AG04449 (cell line): ENCODE measurements around the gene ZNF341.

Experiments
- CTCF ChIA-PET: fragments of 350-600 bp; formaldehyde crosslinking; extraction: SDS; loops from one replicate; lab custom pipeline; 2021; ENCODE audit warnings: antibody characterized with exemption; lab: Yijun Ruan, JAX
- POLR2A ChIA-PET: fragments of 400-600, 350-600 bp; formaldehyde crosslinking; extraction: SDS; loops from one replicate; lab custom pipeline; 2020; ENCODE audit warnings: antibody characterized with exemption, inconsistent platforms; lab: Yijun Ruan, JAX
- DNase-seq: peaks from one replicate; pipeline ENCODE4 v3.0.0-alpha.2; 2010; ENCODE audit warnings: low read depth, low spot score
- H3K4me3 ChIP-seq: 2 replicates; pipeline ENCODE4 v1.5.1; 2011; ENCODE audit warnings: low read depth, mild to moderate bottlenecking, control low read depth, low read length
- TF ChIP-seq, protein P1 (sequence below): IDR thresholded peaks from one replicate; pipeline ENCODE4 v1.5.1; 2011; ENCODE audit warnings: mild to moderate bottlenecking, moderate library complexity, low read length, control low read depth, inconsistent platforms; ENCODE audit not compliant: insufficient read depth; ENCODE audit errors: missing control alignments

Gene ZNF341

DNA sequence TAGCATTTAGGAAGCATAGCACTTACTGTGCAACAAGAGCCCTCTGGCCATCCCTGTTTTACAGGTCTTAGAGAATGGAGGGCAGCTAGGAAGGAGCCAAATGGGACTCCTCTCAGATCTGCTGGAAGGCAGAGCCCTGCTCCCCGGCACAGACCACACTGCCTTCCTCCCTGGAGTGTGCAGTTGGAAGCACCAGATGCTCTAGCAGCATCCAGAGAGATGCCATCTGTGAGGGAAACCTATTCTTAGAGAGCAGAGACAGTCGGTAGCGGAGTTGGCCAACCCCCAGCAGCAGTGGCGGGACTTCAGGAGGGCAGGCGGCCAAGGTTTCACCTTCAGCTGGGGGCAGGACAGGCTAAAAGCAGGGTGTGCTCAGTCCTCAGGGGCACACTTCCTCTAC is 28.9 kb upstream of the ZNF341 start:
- TF ChIP-seq, protein P1, sequence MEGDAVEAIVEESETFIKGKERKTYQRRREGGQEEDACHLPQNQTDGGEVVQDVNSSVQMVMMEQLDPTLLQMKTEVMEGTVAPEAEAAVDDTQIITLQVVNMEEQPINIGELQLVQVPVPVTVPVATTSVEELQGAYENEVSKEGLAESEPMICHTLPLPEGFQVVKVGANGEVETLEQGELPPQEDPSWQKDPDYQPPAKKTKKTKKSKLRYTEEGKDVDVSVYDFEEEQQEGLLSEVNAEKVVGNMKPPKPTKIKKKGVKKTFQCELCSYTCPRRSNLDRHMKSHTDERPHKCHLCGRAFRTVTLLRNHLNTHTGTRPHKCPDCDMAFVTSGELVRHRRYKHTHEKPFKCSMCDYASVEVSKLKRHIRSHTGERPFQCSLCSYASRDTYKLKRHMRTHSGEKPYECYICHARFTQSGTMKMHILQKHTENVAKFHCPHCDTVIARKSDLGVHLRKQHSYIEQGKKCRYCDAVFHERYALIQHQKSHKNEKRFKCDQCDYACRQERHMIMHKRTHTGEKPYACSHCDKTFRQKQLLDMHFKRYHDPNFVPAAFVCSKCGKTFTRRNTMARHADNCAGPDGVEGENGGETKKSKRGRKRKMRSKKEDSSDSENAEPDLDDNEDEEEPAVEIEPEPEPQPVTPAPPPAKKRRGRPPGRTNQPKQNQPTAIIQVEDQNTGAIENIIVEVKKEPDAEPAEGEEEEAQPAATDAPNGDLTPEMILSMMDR: no peak
- H3K4me3 ChIP-seq: no peak overlapping the region
- POLR2A ChIA-PET: no interaction called here
- CTCF ChIA-PET: no interaction called here
- DNase-seq: no peak

DNA sequence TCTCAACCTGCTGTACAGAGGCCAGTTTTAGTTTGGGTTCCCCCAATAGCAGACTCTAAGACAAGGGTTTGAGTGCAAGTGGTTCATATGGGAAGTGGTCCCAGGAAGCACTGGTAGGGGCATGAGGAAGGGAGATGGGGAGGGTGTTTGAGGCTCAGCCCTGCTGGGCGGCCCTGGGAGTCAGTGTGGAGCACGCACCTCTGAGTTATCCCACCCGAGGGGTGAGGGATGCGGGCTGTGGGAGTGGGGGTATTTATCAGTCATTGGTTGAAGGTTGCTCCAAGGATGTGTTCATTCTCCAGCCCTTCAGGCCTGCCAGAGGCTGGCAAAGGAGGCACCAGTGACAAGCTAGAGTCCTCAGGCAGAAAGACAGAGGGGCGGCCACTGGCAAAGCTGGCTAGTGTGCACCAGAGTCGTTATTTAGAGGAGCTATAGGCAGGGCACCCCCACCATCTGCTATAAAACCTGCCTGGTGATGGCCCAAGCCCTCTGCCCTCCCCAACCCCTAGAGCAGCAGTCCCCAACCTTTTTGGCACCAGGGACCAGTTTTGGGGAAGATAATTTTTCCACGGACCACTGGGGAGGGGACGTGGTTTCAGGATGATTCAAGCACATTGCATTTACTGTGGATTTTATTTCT is 28.2 kb upstream of the ZNF341 start:
- TF ChIP-seq, protein P1: no peak
- H3K4me3 ChIP-seq: no peak overlapping the region
- no peak for DNase-seq
- ChIA-PET POLR2A (interaction anchor here (0.9 kb wide), 1 partner anchor 16 kb away, joined by 3 read pairs; the partner anchor contains the start of gene PXMP4), CTCF (no interaction called here)

DNA sequence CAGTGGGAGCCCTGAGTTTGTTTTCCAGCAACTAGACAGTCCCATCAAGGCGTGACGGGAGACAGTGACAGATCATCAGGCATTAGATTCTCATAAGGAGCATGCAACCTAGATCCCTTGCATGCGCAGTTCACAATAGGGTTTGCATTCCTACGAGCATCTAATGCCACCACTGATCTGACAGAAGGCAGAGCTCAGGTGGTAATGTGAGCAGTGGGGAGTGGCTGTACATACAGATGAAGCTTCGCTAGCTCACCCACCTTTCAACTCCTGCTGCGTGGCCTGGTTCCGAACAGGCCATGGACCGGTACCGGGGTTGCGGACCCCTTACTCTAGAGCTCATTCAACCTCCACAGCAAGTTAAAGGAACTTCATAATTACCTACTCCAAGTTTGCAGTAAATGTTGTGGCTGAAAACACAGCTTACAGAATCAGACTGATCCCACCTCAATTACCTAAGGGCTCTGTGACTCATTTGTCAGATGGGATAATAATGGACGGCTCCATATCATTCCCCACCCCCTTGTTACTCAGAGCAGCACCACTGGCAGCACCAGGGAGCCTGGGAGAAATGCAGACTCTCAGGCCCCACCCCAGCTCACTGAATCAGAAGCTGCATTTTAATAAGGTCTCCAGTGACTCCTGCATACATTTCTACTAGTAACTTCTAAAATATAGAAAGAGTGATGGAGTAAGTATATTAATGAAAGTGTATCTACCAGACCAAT is 27.4 kb upstream of the ZNF341 start:
- CTCF ChIA-PET: no interaction called here
- TF ChIP-seq, protein P1: no peak
- no peak for DNase-seq
- H3K4me3 ChIP-seq: no peak overlapping the region
- POLR2A ChIA-PET: interaction anchor here (0.9 kb wide), 1 partner anchor 16 kb away, joined by 3 read pairs; the partner anchor contains the start of gene PXMP4

DNA sequence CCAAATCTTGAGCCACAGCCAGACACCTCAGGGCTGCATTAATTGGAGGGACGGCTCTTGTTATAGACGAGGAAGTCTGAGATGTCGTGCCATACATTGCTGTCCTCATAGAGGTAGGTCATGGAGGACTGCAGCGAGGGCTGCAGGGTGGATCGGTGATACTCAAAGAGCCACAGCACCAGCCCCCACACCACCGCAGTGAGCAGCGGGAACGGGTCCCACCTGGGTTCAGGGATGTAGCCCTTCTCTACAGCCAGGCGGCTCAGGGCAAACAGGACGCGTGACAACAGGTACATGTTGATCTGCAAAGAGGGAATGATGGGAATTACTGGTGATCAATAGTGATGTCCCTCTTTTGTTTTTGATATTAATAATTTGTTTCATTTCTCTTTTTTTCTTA is 24.1 kb upstream of the ZNF341 start:
- TF ChIP-seq, protein P1: no peak
- no peak for DNase-seq
- CTCF ChIA-PET: no interaction called here
- no peak overlapping the region for H3K4me3 ChIP-seq
- POLR2A ChIA-PET: no interaction called here

DNA sequence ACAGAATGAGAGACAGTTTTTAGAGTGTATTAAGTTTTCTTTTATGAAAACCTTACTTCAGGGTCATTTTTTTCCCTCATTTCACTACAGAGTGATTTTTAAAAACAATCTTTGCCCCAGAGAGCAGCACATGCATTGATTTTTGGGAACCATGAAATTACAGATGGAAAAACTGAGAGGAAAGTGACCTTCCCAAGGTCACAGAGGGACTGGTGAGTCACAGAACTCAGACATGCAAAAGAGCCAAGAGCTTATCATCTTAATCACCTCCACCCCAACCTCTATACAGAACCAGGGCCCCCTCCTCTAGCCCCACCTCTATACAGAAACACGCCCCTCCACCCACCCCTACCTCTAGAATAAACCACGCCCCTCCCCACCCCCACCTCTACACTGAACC is 22.4 kb upstream of the ZNF341 start:
- no peak overlapping the region for H3K4me3 ChIP-seq
- TF ChIP-seq, protein P1: no peak
- CTCF ChIA-PET: no interaction called here
- no peak for DNase-seq
- POLR2A ChIA-PET: no interaction called here

DNA sequence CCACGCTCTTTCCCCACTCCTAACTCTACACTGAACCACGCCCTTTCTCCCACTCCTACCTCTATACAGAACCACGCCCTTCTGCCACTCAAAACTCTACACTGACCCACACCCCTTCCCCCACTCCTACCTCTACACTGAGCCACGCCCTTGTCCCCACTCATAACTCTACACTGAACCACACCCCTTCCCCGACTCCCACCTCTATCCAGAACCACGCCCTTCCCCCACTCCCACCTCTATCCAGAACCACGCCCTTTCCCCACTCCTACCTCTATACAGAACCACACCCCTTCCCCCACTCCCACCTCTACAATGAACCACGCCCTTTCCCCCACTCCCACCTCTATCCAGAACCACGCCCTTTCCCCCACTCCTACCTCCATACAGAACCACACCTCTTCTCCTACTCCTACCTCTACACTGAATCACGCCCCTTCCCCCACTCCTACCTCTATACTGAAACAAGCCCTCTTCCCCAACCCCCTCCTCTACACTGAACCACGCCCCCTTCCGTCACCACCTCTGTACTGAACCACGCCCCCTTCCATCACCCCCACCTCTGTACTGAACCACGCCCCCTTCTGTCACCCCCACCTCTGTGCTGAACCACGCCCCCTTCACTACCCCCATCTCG is 21.8 kb upstream of the ZNF341 start:
- H3K4me3 ChIP-seq: no peak overlapping the region
- DNase-seq: no peak
- TF ChIP-seq, protein P1: no peak
- CTCF ChIA-PET: interaction anchor here (1.0 kb wide), 1 partner anchor 16 kb away, joined by 3 read pairs; no protein-coding TSS in a partner anchor
- POLR2A ChIA-PET: no interaction called here
